H1 (cell line): ENCODE data around the gene ADGRV1. TPM values are rescaled to one million over a fixed set of nuclear protein-coding genes. Genes with fewer than 3 reads are reported as not detected.

ENCODE experiments used
- CTCF ChIA-PET: fragments of 300-600 bp; sonication (Branson Sonifier 250); formaldehyde crosslinking; loops from one replicate; lab custom pipeline; 2021; ENCODE audit not compliant: partially characterized antibody; lab: Charles Lee
- POLR2A ChIA-PET: fragments of 300-600 bp; sonication (Branson Sonifier 250); formaldehyde crosslinking; loops from one replicate; lab custom pipeline; 2021; ENCODE audit warnings: inconsistent platforms; ENCODE audit not compliant: partially characterized antibody; lab: Charles Lee
- DNase-seq, 2 experiments: peaks; one replicate each; pipeline versions ENCODE4 v3.0.0 to v3.0.0-alpha.2; 2010 to 2022; ENCODE audit warnings: low spot score in 2 of 2, low read depth in 1 of 2, mixed read lengths in 1 of 2
- FAIRE-seq: peaks from 2 replicates; lab custom pipeline; 2011; peaks lifted over from hg19 to GRCh38; lab: Jason Lieb, UNC
- H2AFZ ChIP-seq: 2 replicates; pipeline ENCODE4 v1.8.1; 2012; ENCODE audit warnings: low read length, inconsistent platforms
- H2AK5ac ChIP-seq: 2 replicates; pipeline ENCODE4 v1.6.1; 2013; ENCODE audit warnings: low read depth, low read length
- H2BK120ac ChIP-seq: replicated peaks from 2 replicates; pipeline ENCODE3; 2013; ENCODE audit warnings: low read depth, low read length, inconsistent platforms
- H2BK12ac ChIP-seq: 2 replicates; pipeline ENCODE4 v1.6.1; 2013; ENCODE audit warnings: low read depth, low read length
- H2BK15ac ChIP-seq: 2 replicates; pipeline ENCODE4 v1.6.1; 2013; ENCODE audit warnings: low read length
- H2BK20ac ChIP-seq: 2 replicates; pipeline ENCODE4 v1.6.1; 2013; ENCODE audit warnings: low read length
- H2BK5ac ChIP-seq: 2 replicates; pipeline ENCODE4 v1.6.1; 2013; ENCODE audit warnings: low read depth, low read length
- H3K14ac ChIP-seq: 2 replicates; pipeline ENCODE4 v1.6.1; 2013; ENCODE audit warnings: inconsistent platforms; ENCODE audit not compliant: insufficient read length
- H3K18ac ChIP-seq: 2 replicates; pipeline ENCODE4 v1.6.1; 2013; ENCODE audit warnings: low read length; ENCODE audit errors: extremely low read depth
- H3K23ac ChIP-seq: 2 replicates; pipeline ENCODE4 v1.6.1; 2013; ENCODE audit warnings: inconsistent platforms; ENCODE audit not compliant: insufficient read length
- H3K23me2 ChIP-seq: 2 replicates; pipeline ENCODE4 v1.6.1; 2013; ENCODE audit warnings: low read depth, low read length
- H3K27ac ChIP-seq: 2 replicates; pipeline ENCODE4 v1.6.1; 2011; ENCODE audit warnings: low read depth, low read length, inconsistent platforms
- H3K27me3 ChIP-seq, 4 experiments: replicated peaks in 1 of 4; 1 replicate in 1 of 4; 2 replicates in 3 of 4; pipeline versions ENCODE4 v1.6.1 to v1.8.1; 2011 to 2013; ENCODE audit warnings: low read length in 3 of 4, mild to moderate bottlenecking in 3 of 4, inconsistent platforms in 2 of 4, mixed read lengths in 2 of 4, moderate library complexity in 1 of 4; ENCODE audit not compliant: control insufficient read depth in 3 of 4, insufficient read depth in 3 of 4; ENCODE audit errors: extremely low read depth in 1 of 4
- H3K36me3 ChIP-seq, 4 experiments: 2 replicates each; pipeline versions ENCODE4 v1.6.1 to v1.8.1; 2011 to 2013; ENCODE audit warnings: mild to moderate bottlenecking in 4 of 4, low read length in 3 of 4, moderate library complexity in 2 of 4, control low read depth in 1 of 4, inconsistent platforms in 1 of 4; ENCODE audit not compliant: insufficient read depth in 4 of 4, control insufficient read depth in 2 of 4
- H3K4ac ChIP-seq: replicated peaks from 2 replicates; pipeline ENCODE3; 2013; ENCODE audit warnings: low read length, low read depth, mixed read lengths, inconsistent platforms; ENCODE audit not compliant: insufficient read length
- H3K4me1 ChIP-seq, 4 experiments: replicated peaks in 1 of 4; 1 replicate in 1 of 4; 2 replicates in 3 of 4; pipeline versions ENCODE4 v1.6.1 to v1.8.1; 2011 to 2013; ENCODE audit warnings: low read length in 3 of 4, inconsistent platforms in 2 of 4, mixed read lengths in 1 of 4; ENCODE audit not compliant: insufficient read depth in 4 of 4, control insufficient read depth in 3 of 4
- H3K4me2 ChIP-seq, 2 experiments: 2 replicates each; pipeline versions ENCODE4 v1.6.1 to v1.8.1; 2011 to 2013; ENCODE audit warnings: low read depth in 2 of 2, low read length in 2 of 2, control low read depth in 1 of 2, inconsistent platforms in 1 of 2, mild to moderate bottlenecking in 1 of 2; ENCODE audit not compliant: insufficient read depth in 1 of 2
- H3K4me3 ChIP-seq, 4 experiments: fragments of 200-600, 300-600 bp in 1 of 4; sonication (generic), shearing (Covaris generic), sonication (Bioruptor Twin) in 1 of 4; 2 replicates each; pipeline versions ENCODE4 v1.5.1 to v1.8.1; 2011 to 2016; ENCODE audit warnings: low read length in 4 of 4, low read depth in 3 of 4, control low read depth in 2 of 4, inconsistent platforms in 2 of 4, mild to moderate bottlenecking in 2 of 4, mixed read lengths in 1 of 4, moderate library complexity in 1 of 4; ENCODE audit not compliant: insufficient read depth in 2 of 4; ENCODE audit errors: extremely low read depth in 1 of 4
- H3K56ac ChIP-seq: replicated peaks from 2 replicates; pipeline ENCODE3; 2013; ENCODE audit warnings: low read depth, mild to moderate bottlenecking, mixed read lengths, low read length, inconsistent platforms; ENCODE audit not compliant: insufficient read length
- H3K79me1 ChIP-seq: 2 replicates; pipeline ENCODE4 v1.6.1; 2013; ENCODE audit warnings: low read depth, low read length, control low read depth
- H3K79me2 ChIP-seq, 2 experiments: 2 replicates each; pipeline versions ENCODE4 v1.6.1 to v1.8.1; 2012 to 2013; ENCODE audit warnings: low read length in 2 of 2, mild to moderate bottlenecking in 2 of 2, inconsistent platforms in 1 of 2; ENCODE audit not compliant: insufficient read depth in 2 of 2, control insufficient read depth in 1 of 2
- H3K9ac ChIP-seq, 4 experiments: replicated peaks in 1 of 4; 1 replicate in 1 of 4; 2 replicates in 3 of 4; pipeline versions ENCODE4 v1.6.1 to v1.8.1; 2011 to 2013; ENCODE audit warnings: low read depth in 3 of 4, low read length in 3 of 4, control low read depth in 2 of 4, mild to moderate bottlenecking in 2 of 4, moderate library complexity in 2 of 4, inconsistent platforms in 1 of 4; ENCODE audit errors: extremely low read depth in 1 of 4
- H3K9me3 ChIP-seq, 2 experiments: 2 replicates each; pipeline versions ENCODE4 v1.6.1 to v1.8.1; 2012 to 2013; ENCODE audit warnings: mild to moderate bottlenecking in 2 of 2, moderate library complexity in 2 of 2, control low read depth in 1 of 2, inconsistent platforms in 1 of 2, low read depth in 1 of 2, low read length in 1 of 2, mixed read lengths in 1 of 2; ENCODE audit not compliant: insufficient read depth in 2 of 2
- H4K20me1 ChIP-seq, 2 experiments: replicated peaks in 1 of 2; 2 replicates each; pipeline versions ENCODE3 to v1.8.1; 2011 to 2013; ENCODE audit warnings: inconsistent platforms in 2 of 2, low read length in 2 of 2, mild to moderate bottlenecking in 1 of 2; ENCODE audit not compliant: insufficient read depth in 2 of 2, control insufficient read depth in 1 of 2
- H4K5ac ChIP-seq: 2 replicates; pipeline ENCODE4 v1.6.1; 2013; ENCODE audit warnings: low read length, low read depth, mixed read lengths, inconsistent platforms; ENCODE audit not compliant: insufficient read length
- H4K8ac ChIP-seq: 2 replicates; pipeline ENCODE4 v1.8.0; 2013; ENCODE audit warnings: mild to moderate bottlenecking, moderate library complexity, low read length, inconsistent platforms; ENCODE audit not compliant: insufficient read depth; ENCODE audit errors: extremely low read depth
- H4K91ac ChIP-seq: replicated peaks from 2 replicates; pipeline ENCODE3; 2013; ENCODE audit warnings: low read length, mixed read lengths, inconsistent platforms; ENCODE audit not compliant: insufficient read length
- ATF3 ChIP-seq: IDR thresholded peaks from 2 replicates; pipeline ENCODE4 v1.6.1; 2011; ENCODE audit warnings: low read depth, mild to moderate bottlenecking, low read length; ENCODE audit not compliant: insufficient read depth
- CBX5 ChIP-seq: fragments of 300-800, 300-1000 bp; sonication (generic); IDR thresholded peaks from 2 replicates; pipeline ENCODE4 v1.7.1; 2016; ENCODE audit warnings: antibody characterized with exemption, low read length, low read depth
- CEBPB ChIP-seq: IDR thresholded peaks from 2 replicates; pipeline ENCODE4 v1.6.1; 2012; ENCODE audit warnings: low read depth, low read length
- CTBP2 ChIP-seq: IDR thresholded peaks from 2 replicates; pipeline ENCODE4 v1.7.0; 2011; ENCODE audit warnings: borderline replicate concordance, mild to moderate bottlenecking, moderate library complexity, mixed read lengths, low read length; ENCODE audit not compliant: insufficient read depth, insufficient read length
- GTF2F1 ChIP-seq: IDR thresholded peaks from 2 replicates; pipeline ENCODE4 v1.6.1; 2012; ENCODE audit warnings: low read depth, low read length, improper control_type of control experiment, borderline replicate concordance
- HDAC2 ChIP-seq, 2 experiments: fragments of 300-600 bp in 1 of 2; sonication (generic) in 1 of 2; IDR thresholded peaks; 2 replicates each; pipeline ENCODE4 v1.6.1; 2011 to 2012; ENCODE audit warnings: low read depth in 2 of 2, low read length in 2 of 2, mild to moderate bottlenecking in 2 of 2, moderate library complexity in 2 of 2, borderline replicate concordance in 1 of 2, inconsistent platforms in 1 of 2
- JUND ChIP-seq: IDR thresholded peaks from 2 replicates; pipeline ENCODE4 v1.6.1; 2011; ENCODE audit warnings: mild to moderate bottlenecking, improper control_type of control experiment, low read length
- KDM1A ChIP-seq: fragments of 200-600, 300-600 bp; sonication (generic); IDR thresholded peaks from 2 replicates; pipeline ENCODE4 v1.7.1; 2016; ENCODE audit warnings: mild to moderate bottlenecking, low read length, borderline replicate concordance
- KDM4A ChIP-seq: IDR thresholded peaks from one replicate; pipeline ENCODE4 v1.7.1; 2012; ENCODE audit warnings: low read depth, mild to moderate bottlenecking, moderate library complexity, low read length, inconsistent platforms; ENCODE audit not compliant: severe bottlenecking
- POLR2A ChIP-seq, 2 experiments: IDR thresholded peaks; 1 replicate in 1 of 2; 2 replicates in 1 of 2; pipeline ENCODE4 v1.6.1; 2011; ENCODE audit warnings: low read depth in 2 of 2, low read length in 2 of 2, mild to moderate bottlenecking in 2 of 2; ENCODE audit errors: control extremely low read depth in 1 of 2
- POLR2AphosphoS5 ChIP-seq: IDR thresholded peaks from 2 replicates; pipeline ENCODE4 v1.6.1; 2011; ENCODE audit warnings: low read depth, low read length
- RXRA ChIP-seq: IDR thresholded peaks from 2 replicates; pipeline ENCODE4 v1.6.1; 2011; ENCODE audit warnings: low read depth, mild to moderate bottlenecking, low read length, moderate library complexity; ENCODE audit not compliant: insufficient read depth
- SIX5 ChIP-seq: IDR thresholded peaks from 2 replicates; pipeline ENCODE4 v1.6.1; 2011; ENCODE audit warnings: mild to moderate bottlenecking, low read depth, low read length
- WGBS, 2 experiments: shearing (Covaris generic) in 1 of 2; methylation state at CpG; one replicate each; pipeline versions ENCODE4 v1.1.6 to v1.1.7; 2013 to 2015; ENCODE audit warnings: low lambda C conversion rate in 2 of 2, mixed read lengths in 2 of 2, inconsistent platforms in 1 of 2, low coverage in 1 of 2, missing lambda C conversion rate in 1 of 2; ENCODE audit not compliant: insufficient replicate concordance in 2 of 2, insufficient coverage in 1 of 2, insufficient read length in 1 of 2; ENCODE audit errors: extremely low coverage in 1 of 2, missing lambda C conversion rate in 1 of 2; 5-methylcytosine and 5-hydroxymethylcytosine counted together
- polyA plus RNA-seq, 7 experiments: library from polyadenylated mRNA; depleted of rRNA in 3 of 7; stranded (reverse) in 5 of 7; unstranded in 2 of 7; fragments of >200 nt in 5 of 7; fragments of 200-250 nt in 2 of 7; gene quantifications; 1 replicate in 5 of 7; 2 replicates in 1 of 7; 4 replicates in 1 of 7; pipeline versions ENCODE4 v1.2.1 to v1.2.3, GENCODE V29; 2011 to 2013; ENCODE audit warnings: missing spikeins in 2 of 7, mixed read lengths in 2 of 7
- total RNA-seq: library from RNA; stranded (reverse); fragmentation: NEBNext Ultra II Directional; extraction: Animal tissue kit (Norgen Biotek cat#: 25700); gene quantifications from 2 replicates; pipeline ENCODE4 v1.2.1, GENCODE V29; 2021

ADGRV1 gene
- total and polyA plus RNA-seq, 2 of the 8 experiments (the other 6 are each of a cell fraction or from before 2014, with no cell fraction given) = 53.1 to 62.2 TPM

GRCh38 chr5:91142819-91143218, 584.2 kb downstream of the ADGRV1 start:
- Histone ChIP-seq H3K79me2 (no peaks in the 10 kb centered on the region), H3K4me1 (peaks cover 0 to 2% (median 0%) of the 10 kb centered on the region in 4 experiments; a peak in 5 of 7 replicates), H3K4ac (no peak overlapping the region), H3K36me3 (no peaks in the 10 kb centered on the region; a peak in 2 of 8 replicates), H3K27me3 (peaks cover 0 to 1% (median 0%) of the 10 kb centered on the region in 4 experiments; a peak in 1 of 7 replicates), H3K56ac (no peak overlapping the region), H2AK5ac (no peak overlapping the region), H2BK12ac (no peak overlapping the region), H3K18ac (no peak overlapping the region), H3K23ac (no peak overlapping the region), H3K27ac (no peak overlapping the region), H3K4me2 (no peak overlapping the region), H2BK15ac (no peak overlapping the region), H2BK20ac (no peak overlapping the region), H3K23me2 (no peaks in the 10 kb centered on the region), H4K20me1 (no peaks in the 10 kb centered on the region), H4K91ac (no peak overlapping the region), H3K9me3 (no peaks in the 10 kb centered on the region), H3K4me3 (no peak overlapping the region), H3K79me1 (no peaks in the 10 kb centered on the region), H4K8ac (no peak overlapping the region), H2AFZ (no peak overlapping the region), H2BK120ac (no peak overlapping the region), H2BK5ac (no peak overlapping the region; the same call in 1 of the 2 replicates), H4K5ac (no peak overlapping the region), H3K9ac (no peak overlapping the region), H3K14ac (no peak overlapping the region)
- ChIA-PET CTCF (interaction anchor here (0.8 to 2.1 kb wide), 6 partner anchors 15 to 277 kb away, joined by 3 to 13 read pairs (median 4); no protein-coding TSS in a partner anchor), POLR2A (interaction anchor here (1.6 kb wide), 1 partner anchor 237 kb away, joined by 4 read pairs; no protein-coding TSS in a partner anchor)
- FAIRE-seq = no peak
- WGBS, 2 experiments = 92% methylated on average over 8 of the region's 8 CpGs; no CpG with 5 or more reads in 1 of the 2 experiments
- no peak for TF ChIP-seq KDM1A
- TF ChIP-seq KDM4A = no peak
- no peak for TF ChIP-seq CEBPB
- TF ChIP-seq POLR2AphosphoS5 = no peak
- no peak for TF ChIP-seq CBX5
- no peak for TF ChIP-seq JUND
- TF ChIP-seq SIX5 = no peak
- TF ChIP-seq RXRA = no peak
- no peak for TF ChIP-seq GTF2F1
- TF ChIP-seq POLR2A (IDR thresholded peaks at IDR 0.05; ENCODE audit: control extremely low read depth in 1 of 2, low read depth in 2 of 2, low read length in 2 of 2) = no peak
- no peak for TF ChIP-seq ATF3
- no peak for TF ChIP-seq HDAC2 (IDR thresholded peaks at IDR 0.05; ENCODE audit: borderline replicate concordance in 1 of 2, low read depth in 2 of 2, low read length in 2 of 2)
- TF ChIP-seq CTBP2 = no peak
- DNase-seq = no peak
